Measurements from ENCODE around the gene LIMA1.

GRCh38 chr12:50242751-50243191 is 40.5 kb downstream of the LIMA1 start:
- TF ChIP-seq CTCF (IDR thresholded peaks at IDR 0.05; ENCODE audit: insufficient read depth, low read length, poor library complexity, severe bottlenecking) (no peak), EZH2phosphoT487 (conservative IDR thresholded peaks at IDR 0.05; ENCODE audit: low read length) (no peak)
